ENCODE data around the gene NANS.
A peak's percentile ranks its signal among the peaks of the same experiment; 100 is the strongest.

DNA sequence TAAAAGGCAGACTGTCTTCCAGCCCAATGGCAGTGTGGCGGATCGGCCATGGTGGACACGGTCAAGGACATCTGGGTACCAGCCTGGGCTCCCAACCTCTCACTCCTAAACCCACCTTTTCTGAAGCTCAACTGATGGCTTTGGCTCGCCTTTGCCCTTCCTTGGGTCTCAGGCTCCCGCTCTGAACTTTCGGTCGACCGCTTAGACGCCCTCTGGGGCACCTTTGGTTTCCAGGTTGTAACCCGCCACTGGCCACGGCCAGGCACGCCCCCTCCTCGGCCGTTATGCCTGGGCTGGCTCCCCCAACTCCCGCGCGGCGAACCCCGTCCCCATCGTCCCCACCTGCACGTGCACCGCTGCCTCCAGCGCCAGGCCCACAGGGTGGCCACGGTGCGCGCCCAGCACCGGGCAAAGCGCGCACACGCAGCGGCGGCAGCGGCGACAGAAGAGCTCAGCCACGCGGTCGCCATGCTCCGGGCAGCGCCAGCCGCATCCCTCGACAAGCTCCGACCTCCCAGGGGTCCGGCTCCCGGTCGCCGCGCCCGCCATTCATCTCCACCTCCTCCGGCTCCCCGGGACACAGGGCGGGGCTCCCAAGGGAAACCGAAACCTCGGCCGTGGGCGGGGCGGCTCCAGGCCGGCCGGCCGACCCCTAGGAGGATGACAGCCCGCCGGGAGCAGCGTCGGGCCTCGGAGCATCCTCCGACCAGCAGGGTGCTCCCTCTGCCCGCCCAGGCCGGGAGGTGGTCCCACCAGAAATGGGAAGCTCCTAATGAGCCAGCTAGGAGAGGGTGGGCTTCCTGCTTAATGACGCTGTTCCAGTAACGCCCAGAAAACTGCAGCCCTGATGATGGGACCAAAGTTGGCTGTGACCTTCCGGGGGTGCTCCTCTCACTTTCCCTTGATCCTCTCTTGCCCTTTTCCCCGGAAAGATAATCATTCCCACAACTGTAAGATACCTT is 62.4 kb downstream of the NANS start, which contains the start of gene TRIM14:
- TF ChIP-seq, protein P1, sequence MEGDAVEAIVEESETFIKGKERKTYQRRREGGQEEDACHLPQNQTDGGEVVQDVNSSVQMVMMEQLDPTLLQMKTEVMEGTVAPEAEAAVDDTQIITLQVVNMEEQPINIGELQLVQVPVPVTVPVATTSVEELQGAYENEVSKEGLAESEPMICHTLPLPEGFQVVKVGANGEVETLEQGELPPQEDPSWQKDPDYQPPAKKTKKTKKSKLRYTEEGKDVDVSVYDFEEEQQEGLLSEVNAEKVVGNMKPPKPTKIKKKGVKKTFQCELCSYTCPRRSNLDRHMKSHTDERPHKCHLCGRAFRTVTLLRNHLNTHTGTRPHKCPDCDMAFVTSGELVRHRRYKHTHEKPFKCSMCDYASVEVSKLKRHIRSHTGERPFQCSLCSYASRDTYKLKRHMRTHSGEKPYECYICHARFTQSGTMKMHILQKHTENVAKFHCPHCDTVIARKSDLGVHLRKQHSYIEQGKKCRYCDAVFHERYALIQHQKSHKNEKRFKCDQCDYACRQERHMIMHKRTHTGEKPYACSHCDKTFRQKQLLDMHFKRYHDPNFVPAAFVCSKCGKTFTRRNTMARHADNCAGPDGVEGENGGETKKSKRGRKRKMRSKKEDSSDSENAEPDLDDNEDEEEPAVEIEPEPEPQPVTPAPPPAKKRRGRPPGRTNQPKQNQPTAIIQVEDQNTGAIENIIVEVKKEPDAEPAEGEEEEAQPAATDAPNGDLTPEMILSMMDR (IDR thresholded peaks at IDR 0.05): peak; percentile 22
- TF ChIP-seq EZH2 (IDR thresholded peaks at IDR 0.05) (peak; percentile 69), EZH2phosphoT487 (IDR thresholded peaks at IDR 0.05) (no peak)

Data from neural progenitor cell (in vitro differentiated cells).